Fibroblast of skin of back (primary cell): Measurements from ENCODE around the gene CCDC80.
A peak's percentile ranks its signal among the peaks of the same experiment; 100 is the strongest.
"Not testable (repeated sequence)": the region's sequence is repeated elsewhere in the genome, so short reads cannot be mapped to it uniquely, and the experiment has no call there.

Source experiments
- DNase-seq: peaks from one replicate; pipeline ENCODE4 v3.0.0-alpha.2; 2013

The CCDC80 gene

GRCh38 chr3:112585782-112586181 lies 55.2 kb downstream of the CCDC80 start:
- DNase-seq = no peak

- no peak for DNase-seq
Measured at GRCh38 chr3:112583105-112583504, 57.8 kb downstream of the CCDC80 start.

GRCh38 chr3:112582244-112582874 lies 58.6 kb downstream of the CCDC80 start:
- peak; percentile 60 for DNase-seq

- peak; percentile 52 for DNase-seq
Measured at GRCh38 chr3:112579697-112580096, 61.2 kb downstream of the CCDC80 start.

GRCh38 chr3:112579232-112579631 lies 61.7 kb downstream of the CCDC80 start:
- no peak for DNase-seq

GRCh38 chr3:112572701-112573100 lies 68.2 kb downstream of the CCDC80 start:
- no peak for DNase-seq

GRCh38 chr3:112569265-112569664 lies 71.7 kb downstream of the CCDC80 start:
- DNase-seq = no peak

GRCh38 chr3:112568642-112569041 lies 72.3 kb downstream of the CCDC80 start:
- DNase-seq = peak; percentile 21

GRCh38 chr3:112564940-112565305 lies 76.0 kb downstream of the CCDC80 start:
- no peak for DNase-seq

- not testable (repeated sequence) for DNase-seq
Measured at GRCh38 chr3:112564247-112564939, 76.5 kb downstream of the CCDC80 start.

GRCh38 chr3:112561734-112562529 lies 79.0 kb downstream of the CCDC80 start, which contains the start of the genes ATG3 and SLC35A5:
TSS of gene ATG3 (minus strand) at chr3:112561962. CDS start at chr3:112561528, 434 bp downstream.
TSS of gene SLC35A5 (plus strand) at chr3:112562045. CDS start at chr3:112563404, 1,359 bp downstream.
- DNase-seq = peak; percentile 99

- no peak for DNase-seq
Measured at GRCh38 chr3:112561484-112561733, 79.5 kb downstream of the CCDC80 start.

- DNase-seq = peak; percentile 90
Measured at GRCh38 chr3:112560721-112561483, 80.0 kb downstream of the CCDC80 start.

- no peak for DNase-seq
Measured at GRCh38 chr3:112560307-112560706, 80.6 kb downstream of the CCDC80 start.

- no peak for DNase-seq
Measured at GRCh38 chr3:112557976-112558375, 83.0 kb downstream of the CCDC80 start.

GRCh38 chr3:112555535-112556170 lies 85.3 kb downstream of the CCDC80 start:
- DNase-seq = no peak

GRCh38 chr3:112550859-112551258 lies 90.1 kb downstream of the CCDC80 start:
- DNase-seq = no peak
